BLaER1 (cell line): ENCODE results near the gene ZBTB45.

ENCODE experiments used
- H3K27ac ChIP-seq: shearing (Covaris generic); formaldehyde crosslinking; 2 replicates; pipeline ENCODE4 v1.8.1; 2022
- H3K27me3 ChIP-seq: shearing (Covaris generic); formaldehyde crosslinking; 2 replicates; pipeline ENCODE4 v1.8.1; 2022
- H3K36me3 ChIP-seq: shearing (Covaris generic); formaldehyde crosslinking; 2 replicates; pipeline ENCODE4 v1.8.1; 2022
- H3K4me1 ChIP-seq: shearing (Covaris generic); formaldehyde crosslinking; 2 replicates; pipeline ENCODE4 v1.8.1; 2022
- H3K4me2 ChIP-seq: shearing (Covaris generic); formaldehyde crosslinking; 2 replicates; pipeline ENCODE4 v1.8.1; 2022
- H3K4me3 ChIP-seq: shearing (Covaris generic); formaldehyde crosslinking; 2 replicates; pipeline ENCODE4 v1.8.1; 2022
- H3K9ac ChIP-seq: shearing (Covaris generic); formaldehyde crosslinking; 2 replicates; pipeline ENCODE4 v1.8.1; 2022
- H3K9me3 ChIP-seq: shearing (Covaris generic); formaldehyde crosslinking; 2 replicates; pipeline ENCODE4 v1.8.1; 2022
- H4K20me1 ChIP-seq: shearing (Covaris generic); formaldehyde crosslinking; 2 replicates; pipeline ENCODE4 v1.8.1; 2022
- Cebpa-rat ChIP-seq: shearing (Covaris generic); IDR thresholded peaks from 2 replicates; pipeline ENCODE4 v1.8.1; 2022

ZBTB45 gene

DNA sequence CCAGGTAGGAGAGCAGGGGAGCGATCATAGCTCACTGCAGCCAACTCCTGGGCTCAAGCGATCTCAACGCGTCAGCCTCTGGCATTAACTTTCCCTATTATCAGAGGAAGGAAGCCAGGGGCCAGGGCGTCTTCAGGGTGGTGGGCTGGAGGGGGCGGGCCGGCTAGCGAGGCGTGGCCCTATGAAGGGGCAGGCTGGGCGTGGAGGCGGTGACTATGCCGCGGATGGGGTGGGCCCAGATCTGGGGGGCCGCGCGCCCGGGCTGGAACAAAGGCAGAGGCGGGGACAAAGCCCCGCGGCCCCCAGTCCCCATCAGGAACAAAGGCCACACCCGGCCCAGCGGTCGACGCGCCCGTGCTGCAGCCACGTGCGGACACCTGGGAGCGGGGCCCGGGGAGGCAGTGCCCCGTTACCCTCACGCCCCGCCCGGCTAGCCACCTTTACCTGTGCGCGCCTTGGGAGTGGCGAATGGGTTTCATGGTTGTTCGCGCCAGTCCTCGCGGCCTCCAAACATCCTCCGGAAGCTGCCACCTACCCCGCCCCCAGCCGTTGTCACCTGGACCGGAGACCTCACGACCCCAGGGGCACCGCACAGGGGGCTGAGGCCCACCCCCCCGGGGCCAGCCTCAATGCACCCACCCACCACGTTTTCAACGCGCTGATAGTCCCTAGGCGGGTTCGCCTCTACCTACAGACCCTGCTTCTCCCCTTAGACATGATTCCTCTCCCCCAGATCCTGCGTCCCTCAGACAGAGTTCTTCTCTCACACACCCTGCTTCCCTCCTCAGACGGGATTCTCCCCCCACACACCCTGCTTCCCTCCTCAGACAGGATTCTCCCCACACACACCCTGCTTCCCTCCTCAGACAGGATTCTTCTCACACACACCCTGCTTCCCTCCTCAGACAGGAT lies 18.9 kb upstream of the ZBTB45 start:
- Histone ChIP-seq H3K4me1 (peaks cover 39% of the 10 kb centered on the region), H3K9me3 (no peaks in the 10 kb centered on the region), H3K27ac (peak overlapping the region; percentile 94), H4K20me1 (no peaks in the 10 kb centered on the region), H3K36me3 (no peaks in the 10 kb centered on the region), H3K27me3 (no peaks in the 10 kb centered on the region), H3K4me3 (peak overlapping the region; percentile 65), H3K9ac (peak overlapping the region; percentile 81), H3K4me2 (peak overlapping the region; percentile 89)
- no peak for TF ChIP-seq Cebpa-rat

DNA sequence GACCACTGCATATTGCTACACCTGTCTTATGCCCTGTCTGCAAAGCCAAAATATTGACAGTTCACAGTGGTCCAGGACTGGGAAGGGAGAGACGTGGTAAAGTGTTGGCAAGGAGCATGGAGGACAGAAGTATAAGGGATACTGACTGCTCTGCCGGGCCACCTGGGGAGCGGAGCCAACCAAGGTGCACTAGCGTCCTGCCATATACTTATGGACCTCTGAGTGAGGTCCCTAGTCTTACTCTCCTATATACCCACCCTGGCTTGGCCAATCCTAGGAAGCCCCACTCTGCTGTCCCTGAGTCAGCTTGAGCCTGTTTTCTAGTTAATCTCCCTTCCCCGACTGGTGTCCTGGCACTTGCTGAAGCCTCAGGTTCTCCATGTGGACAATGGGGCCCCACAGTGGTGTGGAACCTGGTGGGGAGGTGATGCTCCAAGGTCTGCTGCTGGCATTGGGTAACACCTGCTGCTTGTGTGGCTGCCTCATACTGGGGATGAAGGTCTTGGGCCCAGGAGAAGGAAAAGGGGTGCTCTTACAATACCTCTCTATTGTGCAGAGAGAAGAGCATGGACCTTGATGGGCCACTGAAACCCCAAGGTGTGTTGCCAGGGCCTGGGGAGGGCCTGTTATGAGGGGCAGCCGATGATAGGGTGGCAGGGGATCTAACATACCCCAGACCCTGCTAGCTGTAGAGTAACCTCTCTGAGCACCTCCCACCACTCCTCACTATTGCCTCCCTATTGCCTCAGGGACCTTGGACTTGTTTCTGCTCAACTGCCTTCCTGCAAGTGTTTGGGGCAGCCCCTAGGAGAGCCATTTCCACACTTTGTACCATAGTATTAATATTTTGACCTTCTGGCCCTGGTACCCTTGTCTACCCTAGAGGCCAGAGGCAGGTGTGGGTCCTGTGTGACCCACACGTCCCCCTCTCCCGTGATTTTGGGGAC lies 17.5 kb upstream of the ZBTB45 start:
- H4K20me1 ChIP-seq: no peaks in the 10 kb centered on the region
- no peaks in the 10 kb centered on the region for H3K36me3 ChIP-seq
- no peak for TF ChIP-seq Cebpa-rat
- H3K9ac ChIP-seq: peak overlapping the region; percentile 81
- H3K4me2 ChIP-seq: peak overlapping the region; percentile 89
- H3K4me1 ChIP-seq: peaks cover 28% of the 10 kb centered on the region
- H3K9me3 ChIP-seq: no peaks in the 10 kb centered on the region
- H3K27ac ChIP-seq: peak overlapping the region; percentile 94
- 0 out of 2 replicates have a peak overlapping the region, but pooled peaks have one; percentile 65 for H3K4me3 ChIP-seq
- H3K27me3 ChIP-seq: no peaks in the 10 kb centered on the region

DNA sequence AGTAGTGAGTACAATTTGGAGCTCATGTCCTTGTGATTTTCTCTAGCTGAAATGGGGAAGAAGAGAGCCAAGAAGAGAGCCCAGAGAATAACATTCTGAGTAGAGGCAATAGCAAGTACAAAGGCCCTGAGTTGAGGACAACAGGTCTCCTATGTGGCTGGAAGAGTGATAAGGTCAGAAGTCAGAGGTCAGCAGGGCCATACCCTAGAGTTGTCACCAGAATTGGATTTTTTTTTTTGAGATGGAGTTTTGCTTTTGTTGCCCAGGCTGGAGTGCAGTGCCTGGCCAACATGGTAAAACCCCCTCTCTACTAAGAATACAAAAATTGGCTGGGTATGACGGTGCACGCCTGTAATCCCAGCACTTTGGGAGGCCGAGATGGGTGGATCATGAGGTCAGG lies 16.2 kb upstream of the ZBTB45 start:
- H3K36me3 ChIP-seq: no peaks in the 10 kb centered on the region
- no peaks in the 10 kb centered on the region for H4K20me1 ChIP-seq
- H3K4me2 ChIP-seq: no peak overlapping the region
- H3K9ac ChIP-seq: no peak overlapping the region
- no peaks in the 10 kb centered on the region for H3K9me3 ChIP-seq
- H3K4me3 ChIP-seq: no peak overlapping the region
- peaks cover 28% of the 10 kb centered on the region for H3K4me1 ChIP-seq
- TF ChIP-seq Cebpa-rat: no peak
- no peaks in the 10 kb centered on the region for H3K27me3 ChIP-seq
- no peak overlapping the region for H3K27ac ChIP-seq

DNA sequence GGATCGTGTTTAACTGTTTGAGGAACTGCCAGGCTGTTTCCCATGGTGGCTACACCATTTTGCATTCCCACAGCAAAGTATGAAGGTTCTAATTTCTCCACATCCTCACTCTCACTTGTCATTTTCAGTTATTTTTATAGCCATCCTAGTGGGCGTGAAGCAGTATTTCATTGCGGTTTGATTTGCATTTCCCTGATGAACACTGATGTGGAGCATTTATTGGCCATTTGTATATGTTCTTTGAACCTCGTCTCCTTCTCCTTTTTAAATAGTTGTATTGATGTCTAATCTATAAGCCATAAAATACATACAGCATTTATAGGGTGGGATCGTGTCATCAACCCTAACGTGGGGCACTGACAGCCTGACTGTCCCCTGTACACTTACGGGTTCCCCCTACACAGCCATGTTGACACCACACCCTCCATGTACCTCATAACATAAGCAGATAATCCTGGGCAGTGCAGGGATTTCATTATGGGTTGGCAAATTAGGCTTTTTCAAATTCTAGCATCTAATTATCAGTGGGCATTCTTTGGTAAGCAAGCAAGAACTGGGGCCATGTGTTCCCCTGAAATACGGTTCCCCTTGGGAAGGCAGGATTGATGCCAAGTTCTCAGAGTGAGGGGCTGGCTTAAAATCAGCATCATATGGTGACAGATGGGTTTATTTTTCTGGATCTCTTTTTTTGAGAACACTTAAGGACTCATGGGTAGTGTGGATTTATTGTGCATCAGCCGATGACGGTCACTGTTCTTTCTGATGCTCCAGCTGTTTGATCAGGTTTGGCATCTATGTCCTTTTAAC lies 11.6 kb upstream of the ZBTB45 start:
- H4K20me1 ChIP-seq: no peaks in the 10 kb centered on the region
- no peaks in the 10 kb centered on the region for H3K4me1 ChIP-seq
- H3K9me3 ChIP-seq: no peaks in the 10 kb centered on the region
- H3K27ac ChIP-seq: no peak overlapping the region
- no peaks in the 10 kb centered on the region for H3K36me3 ChIP-seq
- TF ChIP-seq Cebpa-rat: no peak
- H3K27me3 ChIP-seq: no peaks in the 10 kb centered on the region
- H3K4me3 ChIP-seq: no peak overlapping the region
- H3K4me2 ChIP-seq: no peak overlapping the region
- H3K9ac ChIP-seq: no peak overlapping the region

DNA sequence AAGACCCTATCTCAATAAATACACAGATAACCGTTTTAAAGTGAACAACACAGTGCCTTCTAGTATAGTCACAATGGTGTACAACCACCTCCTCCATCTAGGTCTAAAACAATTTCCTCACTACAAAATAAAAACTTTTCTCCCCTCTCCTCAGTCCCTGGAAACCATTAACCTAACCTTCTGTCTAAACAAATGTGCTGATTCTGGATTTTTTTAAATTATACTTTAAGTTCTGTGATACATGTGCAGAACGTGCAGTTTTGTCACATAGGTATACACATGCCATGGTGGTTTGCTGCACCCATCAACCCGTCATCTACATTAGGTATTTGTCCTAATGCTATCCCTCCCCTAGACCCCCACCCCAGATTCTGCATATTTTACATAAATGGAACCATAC lies 9.8 kb upstream of the ZBTB45 start:
- Histone ChIP-seq H3K27ac (no peak overlapping the region), H4K20me1 (no peaks in the 10 kb centered on the region), H3K4me3 (no peak overlapping the region), H3K4me1 (no peaks in the 10 kb centered on the region), H3K27me3 (no peaks in the 10 kb centered on the region), H3K9ac (no peak overlapping the region), H3K4me2 (no peak overlapping the region), H3K36me3 (no peaks in the 10 kb centered on the region), H3K9me3 (no peaks in the 10 kb centered on the region)
- no peak for TF ChIP-seq Cebpa-rat

DNA sequence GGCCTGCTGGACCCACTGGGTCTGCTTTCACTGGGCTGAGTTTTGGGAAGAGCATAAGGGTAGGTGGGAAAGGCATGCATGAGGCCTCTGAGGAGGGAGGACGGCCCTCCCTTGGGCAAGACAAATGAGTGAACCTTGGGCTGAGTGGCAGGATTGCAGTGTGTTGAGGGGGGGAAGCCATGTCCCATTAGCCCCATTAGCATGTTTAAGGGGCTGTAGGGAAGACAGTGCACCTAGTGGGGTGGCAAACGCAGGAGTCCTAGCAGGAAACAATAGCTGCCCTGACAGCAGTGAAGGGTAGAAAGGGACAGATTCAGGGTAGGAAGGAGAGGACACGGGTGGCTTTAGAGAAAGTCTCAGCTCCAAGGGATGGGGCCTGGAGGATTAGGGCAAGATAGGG lies 3.1 kb upstream of the ZBTB45 start:
- no peak overlapping the region for H3K9ac ChIP-seq

DNA sequence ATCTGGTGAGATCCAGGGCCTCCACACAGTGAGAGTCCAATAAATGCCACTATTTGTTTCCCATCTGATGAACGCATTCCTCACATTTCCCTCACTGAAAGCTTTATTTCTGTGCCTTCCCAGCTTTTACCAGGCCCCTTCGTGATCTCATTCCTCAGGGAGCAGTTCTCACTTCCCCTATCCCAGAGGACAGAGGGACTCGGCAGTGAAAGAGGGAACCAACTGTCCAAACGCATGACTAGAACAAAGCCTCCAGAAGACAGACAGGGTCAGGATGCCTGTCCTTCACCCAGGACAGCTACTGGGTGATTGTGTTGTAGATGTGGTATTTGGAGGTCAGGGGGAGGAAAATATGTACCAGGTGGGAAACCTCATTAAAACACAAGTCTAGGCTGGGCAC lies 2.0 kb upstream of the ZBTB45 start:
- no peak overlapping the region for H3K27ac ChIP-seq

More for the DNA sequence above, 3.1 kb upstream of the ZBTB45 start:
- H3K4me3 ChIP-seq: no peak overlapping the region
- no peaks in the 10 kb centered on the region for H3K27me3 ChIP-seq
- peaks cover 10% of the 10 kb centered on the region for H4K20me1 ChIP-seq
- no peak overlapping the region for H3K27ac ChIP-seq
- H3K36me3 ChIP-seq: no peaks in the 10 kb centered on the region
- H3K9me3 ChIP-seq: no peaks in the 10 kb centered on the region
- TF ChIP-seq Cebpa-rat: no peak
- no peak overlapping the region for H3K4me2 ChIP-seq
- peaks cover 17% of the 10 kb centered on the region for H3K4me1 ChIP-seq

DNA sequence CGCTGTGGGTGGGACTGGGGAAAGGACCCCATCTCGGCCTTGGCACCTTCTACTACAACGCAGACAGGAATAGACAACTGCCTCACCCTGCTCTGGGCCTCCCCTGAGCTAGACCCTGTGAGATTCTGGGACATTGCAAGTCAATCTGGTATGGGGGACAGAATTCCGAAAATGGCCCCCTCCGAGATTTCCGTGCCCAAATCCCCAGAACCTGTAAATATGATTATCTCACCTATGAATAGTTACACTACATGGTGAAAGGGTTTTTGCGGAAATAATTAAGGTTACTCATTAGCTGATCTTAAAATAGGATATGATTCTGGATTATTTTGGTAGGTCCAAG lies 618 bp upstream of the ZBTB45 start:
- peak overlapping the region; percentile 86 for H3K4me3 ChIP-seq
- peak overlapping the region; percentile 97 for H3K4me2 ChIP-seq
- no peaks in the 10 kb centered on the region for H3K27me3 ChIP-seq
- peak overlapping the region; percentile 96 for H3K27ac ChIP-seq
- H4K20me1 ChIP-seq: peaks cover 28% of the 10 kb centered on the region
- peak overlapping the region; percentile 93 for H3K9ac ChIP-seq
- TF ChIP-seq Cebpa-rat: no peak
- H3K36me3 ChIP-seq: peaks cover 23% of the 10 kb centered on the region
- peaks cover 34% of the 10 kb centered on the region for H3K4me1 ChIP-seq
- H3K9me3 ChIP-seq: no peaks in the 10 kb centered on the region

More for the DNA sequence above, 2.0 kb upstream of the ZBTB45 start:
- Histone ChIP-seq H3K9me3 (no peaks in the 10 kb centered on the region), H3K36me3 (peaks cover 9% of the 10 kb centered on the region), H4K20me1 (peaks cover 18% of the 10 kb centered on the region), H3K27me3 (no peaks in the 10 kb centered on the region), H3K4me2 (no peak overlapping the region), H3K9ac (no peak overlapping the region), H3K4me1 (peaks cover 22% of the 10 kb centered on the region), H3K4me3 (no peak overlapping the region)
- no peak for TF ChIP-seq Cebpa-rat

DNA sequence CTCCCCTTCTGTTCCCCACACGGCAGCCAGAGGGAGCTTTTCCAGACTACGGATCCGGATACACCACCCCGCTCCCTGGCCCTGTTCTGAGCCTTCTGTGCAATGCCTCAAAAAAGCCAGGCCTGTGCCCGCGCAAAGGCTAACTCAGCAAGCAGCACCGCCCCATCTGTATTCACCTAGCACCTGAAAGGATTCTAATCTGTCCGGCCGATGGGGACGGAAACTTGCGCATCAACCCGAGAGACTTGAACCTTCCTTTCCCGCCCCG lies 589 bp downstream of the ZBTB45 start:
- H3K4me1 ChIP-seq: peaks cover 44% of the 10 kb centered on the region
- peak overlapping the region; percentile 96 for H3K27ac ChIP-seq
- peak overlapping the region; percentile 93 for H3K9ac ChIP-seq

More for the DNA sequence above, 589 bp downstream of the ZBTB45 start:
- peaks cover 23% of the 10 kb centered on the region for H3K36me3 ChIP-seq
- peak overlapping the region; percentile 86 for H3K4me3 ChIP-seq
- peaks cover 28% of the 10 kb centered on the region for H4K20me1 ChIP-seq
- H3K4me2 ChIP-seq: peak overlapping the region; percentile 97
- no peak for TF ChIP-seq Cebpa-rat
- no peaks in the 10 kb centered on the region for H3K9me3 ChIP-seq
- H3K27me3 ChIP-seq: no peaks in the 10 kb centered on the region
